MCF 10A (cell line): Measurements from ENCODE around the gene KIAA0319L. TPM values are rescaled to one million over a fixed set of nuclear protein-coding genes. Genes with fewer than 3 reads are reported as not detected.
"Not testable (repeated sequence)": the region's sequence is repeated elsewhere in the genome, so short reads cannot be mapped to it uniquely, and the experiment has no call there.

ENCODE experiments used
- BruUV-seq: library from RNA; stranded (reverse); fragments of 400-500 nt; replicated peaks from 2 replicates; lab custom pipeline; 2021; lab: Mats Ljungman, UMichigan
- CTCF ChIA-PET: fragments of 300-600 bp; sonication (Branson Sonifier 250); formaldehyde crosslinking; extraction: SDS; loops from one replicate; lab custom pipeline; 2021; ENCODE audit warnings: antibody characterized with exemption, inconsistent platforms; lab: Yijun Ruan, JAX
- POLR2A ChIA-PET: fragments of 300-600, 350-650 bp; sonication (Branson Sonifier 250); formaldehyde crosslinking; extraction: SDS; loops from one replicate; lab custom pipeline; 2020; ENCODE audit warnings: antibody characterized with exemption, inconsistent platforms; lab: Yijun Ruan, JAX
- DNase-seq: peaks from one replicate; pipeline ENCODE4 v3.0.0-alpha.2; 2018; ENCODE audit not compliant: unreplicated experiment
- H3K27ac Mint-ChIP-seq: one replicate; pipeline ENCODE4 v1.8.0; 2022; ENCODE audit warnings: mild to moderate bottlenecking, low read depth, mixed read lengths; ENCODE audit not compliant: unreplicated experiment
- H3K27me3 Mint-ChIP-seq: one replicate; pipeline ENCODE4 v1.8.0; 2022; ENCODE audit warnings: mixed read lengths; ENCODE audit not compliant: insufficient read depth, unreplicated experiment
- H3K36me3 Mint-ChIP-seq: one replicate; pipeline ENCODE4 v1.8.0; 2022; ENCODE audit warnings: mild to moderate bottlenecking, moderate library complexity, mixed read lengths; ENCODE audit not compliant: insufficient read depth, unreplicated experiment
- H3K4me1 Mint-ChIP-seq: one replicate; pipeline ENCODE4 v1.8.0; 2022; ENCODE audit warnings: mixed read lengths; ENCODE audit not compliant: insufficient read depth, unreplicated experiment
- H3K4me3 Mint-ChIP-seq: one replicate; pipeline ENCODE4 v1.8.0; 2022; ENCODE audit warnings: mild to moderate bottlenecking, moderate library complexity, mixed read lengths; ENCODE audit not compliant: unreplicated experiment
- H3K9me3 Mint-ChIP-seq: one replicate; pipeline ENCODE4 v1.8.0; 2022; ENCODE audit warnings: mixed read lengths; ENCODE audit not compliant: unreplicated experiment
- intact Hi-C: fragments of 100-400 bp; cut with micrococcal nuclease; formaldehyde crosslinking; loops from 2 replicates; pipeline ENCODE4 v1.14.1; 2022
- total RNA-seq: library from RNA; stranded (reverse); gene quantifications from 2 replicates; pipeline ENCODE4 v1.2.3, GENCODE V29; 2022
- TF ChIP-seq, protein P1 (sequence below): fragments of 200-600 bp; IDR thresholded peaks from one replicate; pipeline ENCODE4 v1.8.0; 2022; ENCODE audit warnings: antibody characterized with exemption, mild to moderate bottlenecking; ENCODE audit not compliant: unreplicated experiment

KIAA0319L gene
- total RNA-seq, 1 experiment from 2014 or later = 50.7 TPM

DNA sequence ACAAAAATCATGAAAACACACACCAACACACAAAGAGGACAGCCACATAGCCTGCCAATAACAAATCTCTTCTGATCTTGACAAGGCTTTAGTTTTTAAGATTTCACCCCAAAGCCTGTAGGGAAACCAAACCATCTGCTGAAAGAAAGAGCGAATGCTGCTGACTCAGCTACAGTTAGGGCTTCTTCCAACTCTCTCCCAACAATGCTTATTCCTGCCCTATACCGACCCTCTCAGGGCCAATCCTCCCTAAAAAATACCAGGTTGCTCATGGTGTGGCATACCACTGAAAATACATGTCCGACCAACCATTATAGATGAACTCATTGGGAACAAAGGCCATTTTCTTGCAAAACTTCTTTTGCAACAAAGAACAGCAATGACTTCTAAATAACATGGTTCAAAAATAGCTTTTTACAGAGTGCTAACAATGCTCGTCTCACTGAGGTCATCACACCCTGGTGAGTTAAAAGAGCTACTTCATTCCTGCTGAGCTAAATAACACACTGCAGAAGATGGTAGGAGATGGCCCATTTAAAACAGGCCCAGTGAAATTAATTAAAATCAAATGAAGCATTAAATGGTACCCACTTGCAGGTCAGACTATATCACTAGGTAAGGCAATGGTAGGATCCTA is 86.1 kb downstream of the KIAA0319L start:
- BruUV-seq = no TSS peak
- POLR2A ChIA-PET = no interaction called here
- H3K36me3 Mint-ChIP-seq = peaks cover 41% of the 10 kb centered on the region
- intact Hi-C loops = no loop called here
- DNase-seq = no peak
- H3K27me3 Mint-ChIP-seq = no peaks in the 10 kb centered on the region
- CTCF ChIA-PET = interaction anchor here (0.6 to 1.8 kb wide), 3 partner anchors 19 to 94 kb away, joined by 3 to 5 read pairs (median 5); no protein-coding TSS in a partner anchor
- peaks cover 7% of the 10 kb centered on the region for H3K9me3 Mint-ChIP-seq
- H3K4me1 Mint-ChIP-seq = peaks cover 16% of the 10 kb centered on the region
- no peak overlapping the region for H3K27ac Mint-ChIP-seq
- no peak overlapping the region for H3K4me3 Mint-ChIP-seq
- TF ChIP-seq, protein P1, sequence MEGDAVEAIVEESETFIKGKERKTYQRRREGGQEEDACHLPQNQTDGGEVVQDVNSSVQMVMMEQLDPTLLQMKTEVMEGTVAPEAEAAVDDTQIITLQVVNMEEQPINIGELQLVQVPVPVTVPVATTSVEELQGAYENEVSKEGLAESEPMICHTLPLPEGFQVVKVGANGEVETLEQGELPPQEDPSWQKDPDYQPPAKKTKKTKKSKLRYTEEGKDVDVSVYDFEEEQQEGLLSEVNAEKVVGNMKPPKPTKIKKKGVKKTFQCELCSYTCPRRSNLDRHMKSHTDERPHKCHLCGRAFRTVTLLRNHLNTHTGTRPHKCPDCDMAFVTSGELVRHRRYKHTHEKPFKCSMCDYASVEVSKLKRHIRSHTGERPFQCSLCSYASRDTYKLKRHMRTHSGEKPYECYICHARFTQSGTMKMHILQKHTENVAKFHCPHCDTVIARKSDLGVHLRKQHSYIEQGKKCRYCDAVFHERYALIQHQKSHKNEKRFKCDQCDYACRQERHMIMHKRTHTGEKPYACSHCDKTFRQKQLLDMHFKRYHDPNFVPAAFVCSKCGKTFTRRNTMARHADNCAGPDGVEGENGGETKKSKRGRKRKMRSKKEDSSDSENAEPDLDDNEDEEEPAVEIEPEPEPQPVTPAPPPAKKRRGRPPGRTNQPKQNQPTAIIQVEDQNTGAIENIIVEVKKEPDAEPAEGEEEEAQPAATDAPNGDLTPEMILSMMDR = no peak

GRCh38 chr1:35466120-35466519 is 91.1 kb downstream of the KIAA0319L start:
- CTCF ChIA-PET = interaction anchor here (0.6 to 3.1 kb wide), 4 partner anchors 11 to 711 kb away, joined by 3 to 30 read pairs (median 4); no protein-coding TSS in a partner anchor
- no peak overlapping the region for H3K4me3 Mint-ChIP-seq
- no TSS peak for BruUV-seq
- H3K4me1 Mint-ChIP-seq = peaks cover 10% of the 10 kb centered on the region
- no peak overlapping the region for H3K27ac Mint-ChIP-seq
- no peak for DNase-seq
- peaks cover 7% of the 10 kb centered on the region for H3K9me3 Mint-ChIP-seq
- H3K36me3 Mint-ChIP-seq = peaks cover 68% of the 10 kb centered on the region
- POLR2A ChIA-PET = no interaction called here
- intact Hi-C loops = no loop called here
- TF ChIP-seq, protein P1 = no peak
- no peaks in the 10 kb centered on the region for H3K27me3 Mint-ChIP-seq

DNA sequence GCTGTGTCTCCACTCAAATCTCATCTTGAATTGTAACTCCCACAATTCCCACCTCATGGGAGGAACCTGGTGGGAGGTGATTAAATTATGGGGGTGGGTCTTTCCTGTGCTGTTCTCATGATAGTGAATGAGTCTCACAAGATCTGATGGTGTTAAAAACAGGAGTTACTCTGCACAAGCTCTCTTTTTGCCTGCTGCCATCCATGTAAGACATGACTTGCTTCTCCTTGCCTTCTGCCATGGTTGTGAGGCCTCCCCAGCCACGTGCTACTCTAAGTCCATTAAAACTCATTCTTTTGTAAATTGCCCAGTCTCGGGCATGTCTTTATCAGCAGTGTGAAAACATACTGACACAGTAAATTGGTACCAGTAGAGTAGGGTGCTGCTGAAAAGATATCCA is 93.5 kb downstream of the KIAA0319L start:
- peaks cover 52% of the 10 kb centered on the region for H3K36me3 Mint-ChIP-seq
- H3K27ac Mint-ChIP-seq, H3K27me3 Mint-ChIP-seq, DNase-seq, POLR2A ChIA-PET, BruUV-seq, H3K9me3 Mint-ChIP-seq, CTCF ChIA-PET, intact Hi-C loops, H3K4me3 Mint-ChIP-seq, H3K4me1 Mint-ChIP-seq: not testable (repeated sequence)

GRCh38 chr1:35463232-35463631 is 94.0 kb downstream of the KIAA0319L start:
- H3K36me3 Mint-ChIP-seq = peaks cover 52% of the 10 kb centered on the region
- CTCF ChIA-PET = no interaction called here
- TF ChIP-seq, protein P1 = no peak
- BruUV-seq = no TSS peak
- no peak overlapping the region for H3K4me3 Mint-ChIP-seq
- peaks cover 4% of the 10 kb centered on the region for H3K4me1 Mint-ChIP-seq
- intact Hi-C loops = no loop called here
- POLR2A ChIA-PET = no interaction called here
- no peak overlapping the region for H3K27ac Mint-ChIP-seq
- no peak for DNase-seq
- H3K27me3 Mint-ChIP-seq = no peaks in the 10 kb centered on the region
- H3K9me3 Mint-ChIP-seq = peaks cover 4% of the 10 kb centered on the region
